H1 (cell line): Measurements from ENCODE around the gene PNLIPRP1. TPM values are rescaled to one million over a fixed set of nuclear protein-coding genes. Genes with fewer than 3 reads are reported as not detected.

Experiments used
- BCL11A ChIP-seq, 2 experiments: IDR thresholded peaks; one replicate each; pipeline ENCODE4 v1.6.1; 2011; ENCODE audit warnings: low read depth in 2 of 2, low read length in 2 of 2, mild to moderate bottlenecking in 2 of 2
- CBX5 ChIP-seq: fragments of 300-800, 300-1000 bp; sonication (generic); IDR thresholded peaks from 2 replicates; pipeline ENCODE4 v1.7.1; 2016; ENCODE audit warnings: antibody characterized with exemption, low read length, low read depth
- CTBP2 ChIP-seq: IDR thresholded peaks from 2 replicates; pipeline ENCODE4 v1.7.0; 2011; ENCODE audit warnings: borderline replicate concordance, mild to moderate bottlenecking, moderate library complexity, mixed read lengths, low read length; ENCODE audit not compliant: insufficient read depth, insufficient read length
- EGR1 ChIP-seq: IDR thresholded peaks from 2 replicates; pipeline ENCODE4 v1.6.1; 2011; ENCODE audit warnings: low read depth, low read length, borderline replicate concordance
- FOSL1 ChIP-seq: IDR thresholded peaks from 2 replicates; pipeline ENCODE4 v1.6.1; 2011; ENCODE audit warnings: mild to moderate bottlenecking, low read depth, low read length, moderate library complexity; ENCODE audit not compliant: insufficient read depth
- MAX ChIP-seq: IDR thresholded peaks from 2 replicates; pipeline ENCODE4 v1.6.1; 2012; ENCODE audit warnings: inconsistent platforms
- NANOG ChIP-seq: IDR thresholded peaks from 2 replicates; pipeline ENCODE4 v1.6.1; 2011; ENCODE audit warnings: low read length, low read depth, mild to moderate bottlenecking, inconsistent platforms; ENCODE audit not compliant: insufficient read depth, poor library complexity, severe bottlenecking
- RBBP5 ChIP-seq: IDR thresholded peaks from 2 replicates; pipeline ENCODE4 v1.7.1; 2012; ENCODE audit warnings: low read depth, mild to moderate bottlenecking, inconsistent platforms, low read length, moderate library complexity, borderline replicate concordance
- TCF12 ChIP-seq: IDR thresholded peaks from 2 replicates; pipeline ENCODE4 v1.6.1; 2011; ENCODE audit warnings: low read depth, mild to moderate bottlenecking, low read length
- polyA plus RNA-seq, 7 experiments: library from polyadenylated mRNA; depleted of rRNA in 3 of 7; stranded (reverse) in 5 of 7; unstranded in 2 of 7; fragments of >200 nt in 5 of 7; fragments of 200-250 nt in 2 of 7; gene quantifications; 1 replicate in 5 of 7; 2 replicates in 1 of 7; 4 replicates in 1 of 7; pipeline versions ENCODE4 v1.2.1 to v1.2.3, GENCODE V29; 2011 to 2013; ENCODE audit warnings: missing spikeins in 2 of 7, mixed read lengths in 2 of 7
- total RNA-seq: library from RNA; stranded (reverse); fragmentation: NEBNext Ultra II Directional; extraction: Animal tissue kit (Norgen Biotek cat#: 25700); gene quantifications from 2 replicates; pipeline ENCODE4 v1.2.1, GENCODE V29; 2021

PNLIPRP1 gene
- total and polyA plus RNA-seq, 2 of the 8 experiments (the other 6 are each of a cell fraction or from before 2014, with no cell fraction given), result not detected

- TF ChIP-seq CTBP2, result no peak
- TF ChIP-seq TCF12, result no peak
- TF ChIP-seq FOSL1, result no peak
- TF ChIP-seq NANOG, result no peak
- TF ChIP-seq EGR1, result no peak
- no peak for TF ChIP-seq CBX5
- no peak for TF ChIP-seq RBBP5
- TF ChIP-seq BCL11A (IDR thresholded peaks at IDR 0.05; ENCODE audit: low read depth in 2 of 2, low read length in 2 of 2), result no peak
- no peak for TF ChIP-seq MAX
- TF ChIP-seq, all 59 proteins: peak for 0
These were observed 12.1 kb downstream of the PNLIPRP1 start (continued) for GRCh38 chr10:116602648-116603400.
